Measurements from ENCODE around the gene LHPP.

LHPP gene

DNA sequence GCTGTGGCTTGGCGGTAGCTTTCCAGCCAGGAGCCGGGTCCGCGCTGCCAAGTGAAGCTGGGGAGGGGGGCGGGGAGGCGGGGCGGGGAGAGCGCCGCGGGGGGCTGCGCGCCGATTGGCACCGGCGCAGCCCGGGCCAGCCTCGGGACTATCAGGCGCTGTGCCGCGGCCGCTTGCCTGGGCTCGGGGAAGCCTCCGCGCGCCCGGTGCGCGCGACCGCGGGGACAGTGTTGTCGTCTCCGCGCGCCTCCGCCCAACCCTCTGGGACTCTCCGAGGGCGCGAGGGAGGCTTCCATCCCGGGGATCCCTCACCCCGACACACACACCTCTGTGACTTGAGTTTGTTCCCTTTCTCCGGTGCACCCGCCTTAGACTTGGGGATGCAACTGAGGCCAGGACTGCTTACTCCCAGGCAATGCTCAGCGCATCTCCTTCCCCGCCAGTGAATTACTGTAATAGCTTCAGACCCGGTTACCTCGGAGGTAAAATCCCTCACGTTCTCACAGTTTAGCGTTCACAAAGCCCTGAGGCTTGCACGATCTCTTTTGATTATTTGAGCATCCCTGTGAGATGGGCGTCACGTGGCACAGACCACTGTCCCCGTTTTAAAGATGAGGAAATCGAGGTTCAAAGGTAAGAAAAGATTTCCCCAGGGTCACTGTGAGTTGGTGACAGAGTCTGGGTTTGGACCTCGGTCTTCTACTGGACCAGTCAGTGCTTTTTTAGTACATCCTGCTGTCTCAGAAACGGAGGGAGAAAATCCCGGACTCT, 11.4 kb upstream of the LHPP start, which contains the start of gene NKX1-2:
Gene NKX1-2 (minus strand): TSS at position 24 of the 771 bp plus-strand sequence. CDS start 92 bp downstream, outside the sequence.
- no peak within 1 kb of the TSS for H3K27ac ChIP-seq
- TF ChIP-seq, protein P1, sequence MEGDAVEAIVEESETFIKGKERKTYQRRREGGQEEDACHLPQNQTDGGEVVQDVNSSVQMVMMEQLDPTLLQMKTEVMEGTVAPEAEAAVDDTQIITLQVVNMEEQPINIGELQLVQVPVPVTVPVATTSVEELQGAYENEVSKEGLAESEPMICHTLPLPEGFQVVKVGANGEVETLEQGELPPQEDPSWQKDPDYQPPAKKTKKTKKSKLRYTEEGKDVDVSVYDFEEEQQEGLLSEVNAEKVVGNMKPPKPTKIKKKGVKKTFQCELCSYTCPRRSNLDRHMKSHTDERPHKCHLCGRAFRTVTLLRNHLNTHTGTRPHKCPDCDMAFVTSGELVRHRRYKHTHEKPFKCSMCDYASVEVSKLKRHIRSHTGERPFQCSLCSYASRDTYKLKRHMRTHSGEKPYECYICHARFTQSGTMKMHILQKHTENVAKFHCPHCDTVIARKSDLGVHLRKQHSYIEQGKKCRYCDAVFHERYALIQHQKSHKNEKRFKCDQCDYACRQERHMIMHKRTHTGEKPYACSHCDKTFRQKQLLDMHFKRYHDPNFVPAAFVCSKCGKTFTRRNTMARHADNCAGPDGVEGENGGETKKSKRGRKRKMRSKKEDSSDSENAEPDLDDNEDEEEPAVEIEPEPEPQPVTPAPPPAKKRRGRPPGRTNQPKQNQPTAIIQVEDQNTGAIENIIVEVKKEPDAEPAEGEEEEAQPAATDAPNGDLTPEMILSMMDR (conservative IDR thresholded peaks at IDR 0.05): no peak
- TF ChIP-seq ZFX (IDR thresholded peaks at IDR 0.05): no peak

GRCh38 chr10:124450783-124451057, 10.9 kb upstream of the LHPP start:
- H3K27ac ChIP-seq: no peak overlapping the region
- TF ChIP-seq ZFX (IDR thresholded peaks at IDR 0.05): no peak
- TF ChIP-seq, protein P1 (conservative IDR thresholded peaks at IDR 0.05): no peak

DNA sequence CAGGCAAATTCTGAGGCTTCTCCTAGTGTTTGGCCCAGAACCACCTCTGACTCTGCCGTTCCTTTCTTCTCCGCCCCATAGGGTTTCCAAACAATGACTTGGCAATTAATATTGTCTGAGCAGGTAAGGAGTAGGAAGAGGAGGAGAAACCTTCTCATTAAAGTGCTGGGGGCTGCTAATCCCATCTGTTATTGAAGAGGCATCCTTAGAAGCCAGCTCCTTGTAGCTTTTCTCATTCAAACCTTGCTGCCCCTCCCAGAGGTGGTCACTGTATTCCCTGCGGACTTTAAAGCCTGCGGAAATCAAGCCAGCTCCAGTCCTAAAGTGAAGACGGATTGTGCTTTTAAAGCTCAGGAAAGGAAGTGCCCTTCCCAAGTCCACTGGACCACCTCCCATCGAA, 10.3 kb upstream of the LHPP start:
- no peak overlapping the region for H3K27ac ChIP-seq
- no peak for TF ChIP-seq ZFX (IDR thresholded peaks at IDR 0.05)
- TF ChIP-seq, protein P1 (conservative IDR thresholded peaks at IDR 0.05): no peak

DNA sequence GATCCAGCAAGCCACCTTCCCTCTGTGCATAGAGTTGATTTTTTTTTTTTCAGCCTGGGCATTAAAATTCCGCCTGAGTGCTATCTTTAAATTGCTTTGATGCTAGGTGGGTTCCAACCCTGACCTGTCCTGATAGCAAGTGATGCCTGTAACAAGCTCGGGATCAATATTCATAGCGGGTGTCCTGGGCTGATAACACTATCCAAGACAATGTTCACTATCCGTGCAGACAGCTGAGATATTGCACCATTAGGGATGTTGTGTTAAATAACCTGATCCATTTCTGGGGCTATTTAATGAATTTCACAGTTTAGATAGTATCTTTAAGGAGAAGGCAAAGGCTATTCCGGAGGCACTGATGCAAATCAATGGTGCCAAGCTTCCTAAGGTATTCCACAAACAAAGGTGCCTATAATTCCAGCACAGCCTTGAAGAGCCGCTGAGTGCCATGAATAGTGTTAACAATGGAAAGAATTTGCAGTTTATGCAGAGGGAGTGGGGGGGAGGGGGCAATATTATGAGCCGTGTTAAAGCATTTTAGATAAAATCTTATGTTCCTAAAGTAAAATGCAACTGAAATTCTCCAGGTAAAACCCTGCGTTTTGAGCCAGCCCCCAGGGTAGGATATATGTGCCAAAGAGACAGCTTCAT, 7.5 kb upstream of the LHPP start:
- H3K27ac ChIP-seq: no peak overlapping the region

GRCh38 chr10:124455441-124455840, 6.2 kb upstream of the LHPP start:
- TF ChIP-seq, protein P1 (conservative IDR thresholded peaks at IDR 0.05): no peak
- no peak for TF ChIP-seq ZFX (IDR thresholded peaks at IDR 0.05)
- no peak overlapping the region for H3K27ac ChIP-seq

More for the DNA sequence above, 7.5 kb upstream of the LHPP start:
- no peak for TF ChIP-seq ZFX (IDR thresholded peaks at IDR 0.05)

DNA sequence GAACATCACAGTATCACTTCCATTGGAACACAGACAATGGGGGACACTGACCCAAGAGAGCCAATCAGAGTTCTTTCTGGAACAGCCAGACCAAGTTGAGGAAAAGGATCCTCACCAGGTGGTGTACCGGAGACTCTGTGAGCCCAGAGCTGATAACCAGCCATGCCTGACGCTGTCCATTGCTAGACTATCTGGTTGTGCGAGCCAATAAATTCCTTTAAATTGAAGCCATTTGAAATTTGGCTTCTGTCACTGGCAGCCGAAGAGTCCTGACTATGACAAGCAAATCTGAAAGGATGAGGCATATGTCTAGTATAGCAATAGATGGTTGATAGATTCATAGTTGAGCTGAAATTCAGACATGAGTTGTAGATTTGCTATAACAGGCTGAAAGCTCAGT, 3.1 kb upstream of the LHPP start:
- no peak for TF ChIP-seq ZFX (IDR thresholded peaks at IDR 0.05)
- TF ChIP-seq, protein P1 (conservative IDR thresholded peaks at IDR 0.05): no peak
- no peak overlapping the region for H3K27ac ChIP-seq

GRCh38 chr10:124458889-124459288, 2.7 kb upstream of the LHPP start:
- H3K27ac ChIP-seq: no peak overlapping the region
- TF ChIP-seq ZFX (IDR thresholded peaks at IDR 0.05): no peak
- TF ChIP-seq, protein P1 (conservative IDR thresholded peaks at IDR 0.05): no peak
